A549 (cell line): ENCODE measurements around the gene PGGT1B.

ENCODE experiments used
- ELK1 ChIP-seq: fragments of 150-350 bp; IDR thresholded peaks from 2 replicates; pipeline ENCODE4 v1.6.1; 2014; ENCODE audit warnings: low read depth, mild to moderate bottlenecking, low read length
- KDM1A ChIP-seq: fragments of 200-600 bp; sonication (generic); IDR thresholded peaks from 2 replicates; pipeline ENCODE4 v1.6.1; 2016; ENCODE audit warnings: low read depth, mild to moderate bottlenecking
- MYC ChIP-seq: IDR thresholded peaks from 2 replicates; pipeline ENCODE4 v1.6.1; 2012; ENCODE audit warnings: mild to moderate bottlenecking, inconsistent platforms, low read length, improper control_type of control experiment, borderline replicate concordance
- ZFP36 ChIP-seq: fragments of 450-650 bp; IDR thresholded peaks from 2 replicates; pipeline ENCODE4 v1.6.1; 2014; ENCODE audit warnings: borderline replicate concordance; ENCODE audit not compliant: partially characterized antibody
- TF ChIP-seq, protein P1 (sequence below): fragments of 200-600 bp; sonication (generic); IDR thresholded peaks from 2 replicates; pipeline ENCODE4 v1.6.1; 2016; ENCODE audit warnings: antibody characterized with exemption, mild to moderate bottlenecking, moderate library complexity
- TF ChIP-seq, protein P2 (sequence below): fragments of >200 bp; sonication (Bioruptor Twin); formaldehyde crosslinking; IDR thresholded peaks from 3 replicates; pipeline ENCODE4 v1.5.1; 2016

GRCh38 chr5:115304496-115304895 lies 41.8 kb upstream of the PGGT1B start:
- TF ChIP-seq MYC (no peak), ELK1 (no peak), ZFP36 (no peak), KDM1A (no peak)
- TF ChIP-seq, protein P1, sequence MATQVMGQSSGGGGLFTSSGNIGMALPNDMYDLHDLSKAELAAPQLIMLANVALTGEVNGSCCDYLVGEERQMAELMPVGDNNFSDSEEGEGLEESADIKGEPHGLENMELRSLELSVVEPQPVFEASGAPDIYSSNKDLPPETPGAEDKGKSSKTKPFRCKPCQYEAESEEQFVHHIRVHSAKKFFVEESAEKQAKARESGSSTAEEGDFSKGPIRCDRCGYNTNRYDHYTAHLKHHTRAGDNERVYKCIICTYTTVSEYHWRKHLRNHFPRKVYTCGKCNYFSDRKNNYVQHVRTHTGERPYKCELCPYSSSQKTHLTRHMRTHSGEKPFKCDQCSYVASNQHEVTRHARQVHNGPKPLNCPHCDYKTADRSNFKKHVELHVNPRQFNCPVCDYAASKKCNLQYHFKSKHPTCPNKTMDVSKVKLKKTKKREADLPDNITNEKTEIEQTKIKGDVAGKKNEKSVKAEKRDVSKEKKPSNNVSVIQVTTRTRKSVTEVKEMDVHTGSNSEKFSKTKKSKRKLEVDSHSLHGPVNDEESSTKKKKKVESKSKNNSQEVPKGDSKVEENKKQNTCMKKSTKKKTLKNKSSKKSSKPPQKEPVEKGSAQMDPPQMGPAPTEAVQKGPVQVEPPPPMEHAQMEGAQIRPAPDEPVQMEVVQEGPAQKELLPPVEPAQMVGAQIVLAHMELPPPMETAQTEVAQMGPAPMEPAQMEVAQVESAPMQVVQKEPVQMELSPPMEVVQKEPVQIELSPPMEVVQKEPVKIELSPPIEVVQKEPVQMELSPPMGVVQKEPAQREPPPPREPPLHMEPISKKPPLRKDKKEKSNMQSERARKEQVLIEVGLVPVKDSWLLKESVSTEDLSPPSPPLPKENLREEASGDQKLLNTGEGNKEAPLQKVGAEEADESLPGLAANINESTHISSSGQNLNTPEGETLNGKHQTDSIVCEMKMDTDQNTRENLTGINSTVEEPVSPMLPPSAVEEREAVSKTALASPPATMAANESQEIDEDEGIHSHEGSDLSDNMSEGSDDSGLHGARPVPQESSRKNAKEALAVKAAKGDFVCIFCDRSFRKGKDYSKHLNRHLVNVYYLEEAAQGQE, result no peak
- TF ChIP-seq, protein P2, sequence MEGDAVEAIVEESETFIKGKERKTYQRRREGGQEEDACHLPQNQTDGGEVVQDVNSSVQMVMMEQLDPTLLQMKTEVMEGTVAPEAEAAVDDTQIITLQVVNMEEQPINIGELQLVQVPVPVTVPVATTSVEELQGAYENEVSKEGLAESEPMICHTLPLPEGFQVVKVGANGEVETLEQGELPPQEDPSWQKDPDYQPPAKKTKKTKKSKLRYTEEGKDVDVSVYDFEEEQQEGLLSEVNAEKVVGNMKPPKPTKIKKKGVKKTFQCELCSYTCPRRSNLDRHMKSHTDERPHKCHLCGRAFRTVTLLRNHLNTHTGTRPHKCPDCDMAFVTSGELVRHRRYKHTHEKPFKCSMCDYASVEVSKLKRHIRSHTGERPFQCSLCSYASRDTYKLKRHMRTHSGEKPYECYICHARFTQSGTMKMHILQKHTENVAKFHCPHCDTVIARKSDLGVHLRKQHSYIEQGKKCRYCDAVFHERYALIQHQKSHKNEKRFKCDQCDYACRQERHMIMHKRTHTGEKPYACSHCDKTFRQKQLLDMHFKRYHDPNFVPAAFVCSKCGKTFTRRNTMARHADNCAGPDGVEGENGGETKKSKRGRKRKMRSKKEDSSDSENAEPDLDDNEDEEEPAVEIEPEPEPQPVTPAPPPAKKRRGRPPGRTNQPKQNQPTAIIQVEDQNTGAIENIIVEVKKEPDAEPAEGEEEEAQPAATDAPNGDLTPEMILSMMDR, result no peak
